MM.1S (cell line): ENCODE measurements around the gene SIGLEC14.

Source experiments
- EZH2 ChIP-seq: fragments of 300-600 bp; sonication (generic); optimal IDR thresholded peaks from 2 replicates; pipeline ENCODE3; 2017; ENCODE audit warnings: low read depth, mild to moderate bottlenecking, antibody characterized with exemption, low read length, mixed read lengths
- EZH2phosphoT487 ChIP-seq: fragments of 300-600 bp; sonication (generic); IDR thresholded peaks from 2 replicates; pipeline ENCODE4 v1.6.1; 2018; ENCODE audit warnings: antibody characterized with exemption, low read length
- TF ChIP-seq, protein P1 (sequence below): fragments of 300-600 bp; sonication (generic); IDR thresholded peaks from 2 replicates; pipeline ENCODE4 v1.5.1; 2016; ENCODE audit warnings: antibody characterized with exemption, low read length, mixed read lengths

DNA sequence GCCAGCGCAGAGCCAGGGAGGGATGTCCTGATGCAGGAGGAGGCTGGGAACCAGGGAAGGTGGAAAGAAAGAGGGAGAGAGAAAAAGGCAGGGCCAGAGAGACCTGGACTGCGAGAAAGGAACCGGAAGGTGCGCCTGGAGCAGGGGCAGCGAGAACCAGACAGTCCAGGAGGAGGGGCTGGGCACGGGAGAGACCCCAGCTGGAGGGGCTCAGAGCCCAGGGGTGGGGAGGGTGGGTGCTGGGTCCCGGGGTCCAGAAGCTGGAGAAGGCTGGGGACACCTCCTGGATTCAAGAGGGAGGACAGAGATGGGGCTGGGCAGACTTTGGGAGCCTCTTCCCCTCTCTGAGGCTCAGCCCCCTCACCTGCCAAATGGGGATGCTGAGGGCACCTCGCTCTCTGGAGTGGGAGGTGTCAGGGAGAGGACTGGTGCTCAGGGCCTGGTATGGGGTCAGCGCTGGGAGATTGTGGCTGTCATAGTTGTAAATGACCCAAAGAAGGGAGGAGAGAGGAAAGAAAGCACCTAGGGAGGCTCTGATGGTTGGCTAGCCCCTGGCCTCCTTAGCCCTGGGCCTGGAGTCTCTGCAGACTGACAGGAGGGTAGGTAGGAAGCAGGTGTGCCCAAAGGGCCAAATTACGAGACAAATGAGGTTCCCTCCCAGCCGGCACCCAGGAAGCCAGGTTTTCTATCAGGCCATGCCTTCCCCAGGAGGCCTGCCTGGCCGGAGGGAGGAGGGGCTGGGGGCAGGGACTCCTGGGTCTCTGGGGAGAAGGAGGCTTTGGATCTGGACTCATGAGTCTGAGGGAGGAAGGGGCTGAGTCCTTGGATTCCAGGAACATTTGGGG, 45.2 kb upstream of the SIGLEC14 start:
- no peak for TF ChIP-seq EZH2
- TF ChIP-seq, protein P1, sequence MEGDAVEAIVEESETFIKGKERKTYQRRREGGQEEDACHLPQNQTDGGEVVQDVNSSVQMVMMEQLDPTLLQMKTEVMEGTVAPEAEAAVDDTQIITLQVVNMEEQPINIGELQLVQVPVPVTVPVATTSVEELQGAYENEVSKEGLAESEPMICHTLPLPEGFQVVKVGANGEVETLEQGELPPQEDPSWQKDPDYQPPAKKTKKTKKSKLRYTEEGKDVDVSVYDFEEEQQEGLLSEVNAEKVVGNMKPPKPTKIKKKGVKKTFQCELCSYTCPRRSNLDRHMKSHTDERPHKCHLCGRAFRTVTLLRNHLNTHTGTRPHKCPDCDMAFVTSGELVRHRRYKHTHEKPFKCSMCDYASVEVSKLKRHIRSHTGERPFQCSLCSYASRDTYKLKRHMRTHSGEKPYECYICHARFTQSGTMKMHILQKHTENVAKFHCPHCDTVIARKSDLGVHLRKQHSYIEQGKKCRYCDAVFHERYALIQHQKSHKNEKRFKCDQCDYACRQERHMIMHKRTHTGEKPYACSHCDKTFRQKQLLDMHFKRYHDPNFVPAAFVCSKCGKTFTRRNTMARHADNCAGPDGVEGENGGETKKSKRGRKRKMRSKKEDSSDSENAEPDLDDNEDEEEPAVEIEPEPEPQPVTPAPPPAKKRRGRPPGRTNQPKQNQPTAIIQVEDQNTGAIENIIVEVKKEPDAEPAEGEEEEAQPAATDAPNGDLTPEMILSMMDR = no peak
- TF ChIP-seq EZH2phosphoT487 = no peak
